Spleen (tissue), 11 donors: ENCODE results near the gene RTBDN. TPM values are rescaled to one million over a fixed set of nuclear protein-coding genes. Genes with fewer than 3 reads are reported as not detected.

ENCODE experiments used
- DNase-seq: peaks from one replicate; pipeline ENCODE4 v3.0.0-alpha.2; 2020
- H3K27ac ChIP-seq, 8 donors: fragments of 200-600 bp; sonication (generic) in 7 of 8; 1 replicate in 4 of 8; 2 replicates in 4 of 8; pipeline versions ENCODE4 v1.5.0 to v1.8.0; 2016 to 2021; ENCODE audit warnings: inconsistent platforms in 4 of 8, mild to moderate bottlenecking in 4 of 8, moderate library complexity in 1 of 8
- H3K27me3 ChIP-seq, 7 donors: fragments of 200-600 bp; sonication (generic) in 6 of 7; replicated peaks in 1 of 7; 1 replicate in 4 of 7; 2 replicates in 3 of 7; pipeline versions ENCODE4 v1.5.0 to v1.8.0; 2016 to 2021; ENCODE audit warnings: inconsistent platforms in 3 of 7, mild to moderate bottlenecking in 1 of 7
- H3K36me3 ChIP-seq, 6 donors: fragments of 200-600 bp; sonication (generic) in 5 of 6; 1 replicate in 4 of 6; 2 replicates in 2 of 6; pipeline versions ENCODE4 v1.5.0 to v1.8.0; 2016 to 2021; ENCODE audit warnings: inconsistent platforms in 2 of 6
- H3K4me1 ChIP-seq, 6 donors: fragments of 200-600 bp; sonication (generic) in 5 of 6; 1 replicate in 3 of 6; 2 replicates in 3 of 6; pipeline versions ENCODE4 v1.5.0 to v1.8.0; 2016 to 2021; ENCODE audit warnings: inconsistent platforms in 3 of 6
- H3K4me3 ChIP-seq, 8 donors: fragments of 200-600 bp; sonication (generic) in 7 of 8; 1 replicate in 4 of 8; 2 replicates in 4 of 8; pipeline versions ENCODE4 v1.5.0 to v1.8.0; 2016 to 2021; ENCODE audit warnings: inconsistent platforms in 4 of 8, mild to moderate bottlenecking in 4 of 8, moderate library complexity in 2 of 8
- H3K9me3 ChIP-seq, 8 donors: fragments of 200-600 bp; sonication (generic) in 7 of 8; 1 replicate in 4 of 8; 2 replicates in 4 of 8; pipeline versions ENCODE4 v1.5.0 to v1.8.0; 2016 to 2021; ENCODE audit warnings: inconsistent platforms in 4 of 8
- CTCF ChIP-seq, 11 experiments: fragments of 200-600 bp in 7 of 11; fragments of 450-650 bp in 4 of 11; sonication (generic) in 4 of 11; IDR thresholded peaks in 8 of 11; conservative IDR thresholded peaks in 3 of 11; 1 replicate in 7 of 11; 2 replicates in 4 of 11; pipeline versions ENCODE4 v1.4.0 to v1.8.0; 2016 to 2021; ENCODE audit warnings: antibody characterized with exemption in 11 of 11, inconsistent platforms in 4 of 11, mild to moderate bottlenecking in 1 of 11
- POLR2A ChIP-seq, 3 donors: fragments of 450-650 bp; IDR thresholded peaks; one replicate each; pipeline ENCODE4 v1.5.1; 2017; ENCODE audit warnings: antibody characterized with exemption in 3 of 3, mild to moderate bottlenecking in 1 of 3
- POLR2AphosphoS5 ChIP-seq, 3 donors: sonication (generic); formaldehyde crosslinking; IDR thresholded peaks; one replicate each; pipeline ENCODE4 v1.5.1; 2017; ENCODE audit warnings: antibody characterized with exemption in 3 of 3
- WGBS, 5 donors: extraction: QIAGEN DNeasy Blood & Tissue Kit in 3 of 5; methylation state at CpG; one replicate each; pipeline versions ENCODE4 v1.1.5 to v1.1.7; 2013 to 2018; 5-methylcytosine and 5-hydroxymethylcytosine counted together
- intact Hi-C: fragments of 100-400 bp; cut with DNase I; formaldehyde crosslinking; loops from one replicate; pipeline ENCODE4 v1.15.0; 2023; ENCODE audit warnings: low total_unique reads
- polyA plus RNA-seq, 3 donors: library from polyadenylated mRNA; stranded (reverse); fragments of 200-250 nt; gene quantifications; one replicate each; pipeline ENCODE4 v1.2.1, GENCODE V29; 2013
- total RNA-seq, 7 donors: library from RNA; depleted of rRNA in 3 of 7; stranded (reverse); fragments of >200 nt in 3 of 7; fragmentation: NEBNext Ultra II Directional in 4 of 7; extraction: Animal tissue kit (Norgen Biotek cat#: 25700) in 4 of 7; gene quantifications; one replicate each; pipeline versions ENCODE4 v1.1.0 to v1.2.1, GENCODE V29; 2016 to 2021
- donor health status: healthy with polysubstance abuse.
- donor health status: DM: no; HTN: no; CAD: no; lungs with moderate emphysema.
- donor health status: DM: no; HTN: no; CAD: no.
- donor health status: Bipolar disorder and iron deficiency.
- donor health status: healthy.
- donor health status: DM: no; HTN: no; CAD: no.
- donor health status: DM: yes; HTN: yes; CAD: no.

RTBDN gene
- total and polyA plus RNA-seq, 10 donors, result not detected

GRCh38 chr19:12786952-12787351 lies 47.4 kb downstream of the RTBDN start:
- H3K9me3 ChIP-seq, result no peaks in the 10 kb centered on the region
- no peaks in the 10 kb centered on the region for H3K36me3 ChIP-seq
- H3K27me3 ChIP-seq, result peaks cover 0 to 5% (median 0%) of the 10 kb centered on the region in 7 donors
- WGBS, 5 donors, result 85 to 100% (median 87%) methylated on average over 3 of the region's 3 CpGs
- no peak for DNase-seq
- H3K4me1 ChIP-seq, result peaks cover 57 to 93% (median 84%) of the 10 kb centered on the region in 6 donors
- TF ChIP-seq POLR2A (IDR thresholded peaks at IDR 0.05), result no peak
- TF ChIP-seq POLR2AphosphoS5 (IDR thresholded peaks at IDR 0.05), result no peak
- no peak for TF ChIP-seq CTCF (IDR thresholded peaks at IDR 0.05 in 8 of 11, conservative IDR thresholded peaks at IDR 0.05 in 3 of 11)
- peak overlapping the region; percentile 79 to 100 (median 100) for H3K27ac ChIP-seq
- H3K4me3 ChIP-seq, result peak overlapping the region in 1 of 8 donors; percentile 53
- intact Hi-C loops, result no loop called here

- TF ChIP-seq POLR2A (IDR thresholded peaks at IDR 0.05) (no peak), POLR2AphosphoS5 (IDR thresholded peaks at IDR 0.05) (peak; percentile 42 to 80 (median 63)), CTCF (IDR thresholded peaks at IDR 0.05 in 8 of 11, conservative IDR thresholded peaks at IDR 0.05 in 3 of 11) (no peak)
- DNase-seq, result peak; percentile 92
- intact Hi-C loops, result no loop called here
- Histone ChIP-seq H3K4me3 (peak overlapping the region in 2 of 8 donors; percentile 3 to 53), H3K4me1 (peaks cover 63 to 99% (median 91%) of the 10 kb centered on the region in 6 donors), H3K27me3 (peaks cover 0 to 2% (median 0%) of the 10 kb centered on the region in 7 donors), H3K36me3 (no peaks in the 10 kb centered on the region), H3K27ac (peak overlapping the region; percentile 79 to 100 (median 100)), H3K9me3 (no peaks in the 10 kb centered on the region)
- 18 to 32% (median 27%) methylated on average over 8 to 18 of the region's 18 CpGs for WGBS, 5 donors
Measured at GRCh38 chr19:12786141-12786870, 48.1 kb downstream of the RTBDN start.

GRCh38 chr19:12785431-12786031 lies 48.8 kb downstream of the RTBDN start:
- Histone ChIP-seq H3K36me3 (no peaks in the 10 kb centered on the region), H3K4me1 (peaks cover 64 to 94% (median 87%) of the 10 kb centered on the region in 6 donors), H3K27me3 (no peaks in the 10 kb centered on the region), H3K9me3 (no peaks in the 10 kb centered on the region), H3K4me3 (peak overlapping the region in 2 of 8 donors; percentile 3 to 53), H3K27ac (peak overlapping the region; percentile 79 to 100 (median 100))
- peak; percentile 82 for DNase-seq
- 34 to 57% (median 45%) methylated on average over 4 of the region's 4 CpGs for WGBS, 5 donors
- intact Hi-C loops, result no loop called here
- TF ChIP-seq POLR2AphosphoS5 (IDR thresholded peaks at IDR 0.05) (peak in 2 of 3 donors; percentile 42 to 49), CTCF (IDR thresholded peaks at IDR 0.05 in 8 of 11, conservative IDR thresholded peaks at IDR 0.05 in 3 of 11) (no peak)

GRCh38 chr19:12784871-12785430 lies 49.4 kb downstream of the RTBDN start:
- Histone ChIP-seq H3K9me3 (no peaks in the 10 kb centered on the region), H3K27ac (peak overlapping the region; percentile 95 to 100 (median 100)), H3K36me3 (no peaks in the 10 kb centered on the region), H3K4me1 (peaks cover 64 to 92% (median 86%) of the 10 kb centered on the region in 6 donors), H3K27me3 (no peaks in the 10 kb centered on the region), H3K4me3 (peak overlapping the region in 1 of 8 donors; percentile 53)
- no peak for DNase-seq
- TF ChIP-seq POLR2A (IDR thresholded peaks at IDR 0.05) (no peak), CTCF (IDR thresholded peaks at IDR 0.05 in 8 of 11, conservative IDR thresholded peaks at IDR 0.05 in 3 of 11) (no peak)
- WGBS, 5 donors, result 26 to 60% (median 47%) methylated on average over 4 to 5 of the region's 5 CpGs
- intact Hi-C loops, result no loop called here
